ENCODE measurements around the gene FOXS1. TPM values are rescaled to one million over a fixed set of nuclear protein-coding genes. Genes with fewer than 3 reads are reported as not detected.

FOXS1 gene
- total RNA-seq, 1 experiment from 2014 or later, result 0.22 TPM

DNA sequence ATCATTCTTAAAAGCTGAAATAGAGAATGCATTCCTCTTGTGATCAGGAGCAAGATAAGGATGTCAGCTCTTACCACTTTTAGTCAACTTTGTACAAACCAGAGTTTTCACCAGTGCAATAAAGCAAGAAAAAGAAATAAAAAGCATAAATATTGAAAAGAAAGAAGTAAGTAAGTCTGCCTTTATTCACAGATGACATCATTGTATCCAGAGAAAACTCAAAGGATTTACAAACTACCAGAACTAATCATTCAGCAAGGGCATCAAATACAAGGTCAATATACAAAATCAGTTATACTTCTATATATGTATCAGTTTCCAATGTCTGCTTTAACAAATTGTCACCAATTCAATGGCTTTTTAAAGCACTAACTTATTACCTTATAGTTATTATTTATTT, 38.4 kb upstream of the FOXS1 start:
- Mint-ChIP-seq H3K27ac (no peak overlapping the region), H3K4me3 (no peak overlapping the region), H3K36me3 (ENCODE audit: insufficient read depth in 1 of 3, low read depth in 3 of 3) (no peaks in the 10 kb centered on the region), H3K27me3 (ENCODE audit: low read depth) (peaks cover 44% of the 10 kb centered on the region), H3K4me1 (peaks cover 11 to 13% of the 10 kb centered on the region in 2 experiments), H3K9me3 (no peaks in the 10 kb centered on the region)
- Histone ChIP-seq H3K4ac (ENCODE audit: low read depth, low read length) (no peak overlapping the region), H3T11ph (ENCODE audit: low read length) (no peak overlapping the region), H3K27ac (ENCODE audit: insufficient read length, low read depth, low read length) (no peak overlapping the region), H2BK12ac (ENCODE audit: insufficient read length, low read depth, low read length) (no peak overlapping the region), H3K9ac (ENCODE audit: extremely low read depth, insufficient read length, low read length) (no peak overlapping the region), H2AFZ (ENCODE audit: low read length) (no peak overlapping the region), H2BK20ac (ENCODE audit: low read depth, low read length, poor library complexity, severe bottlenecking) (no peak overlapping the region), H2BK5ac (ENCODE audit: insufficient read length, low read length) (no peak overlapping the region), H2BK120ac (ENCODE audit: low read depth, low read length, poor library complexity, severe bottlenecking) (no peak overlapping the region), H2AK5ac (ENCODE audit: insufficient read length, low read length) (no peak overlapping the region), H3K4me2 (ENCODE audit: insufficient read depth, insufficient read length, low read length) (no peak overlapping the region), H3K23ac (ENCODE audit: insufficient read length, low read depth, low read length) (no peak overlapping the region), H4K91ac (ENCODE audit: insufficient read length, low read depth, low read length) (no peak overlapping the region), H3K23me2 (ENCODE audit: insufficient read length, low read depth, low read length, poor library complexity, severe bottlenecking) (peaks cover 3% of the 10 kb centered on the region), H3K4me1 (ENCODE audit: insufficient read depth, low read length) (no peaks in the 10 kb centered on the region), H3K14ac (ENCODE audit: insufficient read depth, low read length) (no peak overlapping the region), H4K8ac (replicated peaks; ENCODE audit: insufficient read length, low read depth, low read length) (no peak overlapping the region), H3K27me3 (ENCODE audit: insufficient read depth, low read length) (no peaks in the 10 kb centered on the region; the same call in 1 of the 2 replicates), H3K79me2 (ENCODE audit: insufficient read depth, low read length) (no peaks in the 10 kb centered on the region), H3K56ac (ENCODE audit: insufficient read length, low read depth, low read length) (no peak overlapping the region), H3K79me1 (ENCODE audit: insufficient read depth, low read depth, low read length, poor library complexity, severe bottlenecking) (no peaks in the 10 kb centered on the region), H3K18ac (ENCODE audit: insufficient read length, low read depth, low read length) (no peak overlapping the region), H2BK15ac (ENCODE audit: low read depth, low read length) (no peak overlapping the region), H4K20me1 (ENCODE audit: control insufficient read depth, insufficient read depth, insufficient read length) (no peaks in the 10 kb centered on the region), H4K5ac (ENCODE audit: insufficient read length, low read depth, low read length) (no peak overlapping the region), H3K9me3 (ENCODE audit: control insufficient read depth, low read depth, low read length) (no peaks in the 10 kb centered on the region)
- TF ChIP-seq, protein P1, sequence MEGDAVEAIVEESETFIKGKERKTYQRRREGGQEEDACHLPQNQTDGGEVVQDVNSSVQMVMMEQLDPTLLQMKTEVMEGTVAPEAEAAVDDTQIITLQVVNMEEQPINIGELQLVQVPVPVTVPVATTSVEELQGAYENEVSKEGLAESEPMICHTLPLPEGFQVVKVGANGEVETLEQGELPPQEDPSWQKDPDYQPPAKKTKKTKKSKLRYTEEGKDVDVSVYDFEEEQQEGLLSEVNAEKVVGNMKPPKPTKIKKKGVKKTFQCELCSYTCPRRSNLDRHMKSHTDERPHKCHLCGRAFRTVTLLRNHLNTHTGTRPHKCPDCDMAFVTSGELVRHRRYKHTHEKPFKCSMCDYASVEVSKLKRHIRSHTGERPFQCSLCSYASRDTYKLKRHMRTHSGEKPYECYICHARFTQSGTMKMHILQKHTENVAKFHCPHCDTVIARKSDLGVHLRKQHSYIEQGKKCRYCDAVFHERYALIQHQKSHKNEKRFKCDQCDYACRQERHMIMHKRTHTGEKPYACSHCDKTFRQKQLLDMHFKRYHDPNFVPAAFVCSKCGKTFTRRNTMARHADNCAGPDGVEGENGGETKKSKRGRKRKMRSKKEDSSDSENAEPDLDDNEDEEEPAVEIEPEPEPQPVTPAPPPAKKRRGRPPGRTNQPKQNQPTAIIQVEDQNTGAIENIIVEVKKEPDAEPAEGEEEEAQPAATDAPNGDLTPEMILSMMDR (conservative IDR thresholded peaks at IDR 0.05), result no peak
- DNase-seq, result no peak
